ENCODE measurements around the gene ACOX3.

- TF ChIP-seq BMI1 (IDR thresholded peaks at IDR 0.05; ENCODE audit: low read length) (no peak), YY1 (IDR thresholded peaks at IDR 0.05; ENCODE audit: borderline replicate concordance in 1 of 3, control insufficient read depth in 1 of 3, extremely low read depth in 1 of 3, insufficient read depth in 3 of 3, insufficient read length in 1 of 3, insufficient replicate concordance in 2 of 3, low read depth in 1 of 3, low read length in 2 of 3) (no peak), BRF2 (IDR thresholded peaks at IDR 0.05; ENCODE audit: borderline replicate concordance, insufficient read depth, insufficient read length) (no peak), EP300 (IDR thresholded peaks at IDR 0.05; ENCODE audit: low read length) (no peak), ARHGAP35 (IDR thresholded peaks at IDR 0.05; ENCODE audit: partially characterized antibody) (no peak), SP2 (IDR thresholded peaks at IDR 0.05; ENCODE audit: extremely low read depth, low read depth, low read length, poor library complexity, severe bottlenecking) (no peak), MXI1 (IDR thresholded peaks at IDR 0.05; ENCODE audit: low read depth, low read length) (no peak), TAF1 (IDR thresholded peaks at IDR 0.05; ENCODE audit: control insufficient read depth, extremely low read depth, insufficient read depth, low read length, severe bottlenecking) (no peak)
Measured at GRCh38 chr4:8369426-8370105, 71.0 kb downstream of the ACOX3 start.

Measured in K562 (cell line).